GM18867 (cell line): ENCODE results near the gene TUBB3.
"Not testable (repeated sequence)": the region's sequence is repeated elsewhere in the genome, so short reads cannot be mapped to it uniquely, and the experiment has no call there.

Experiments used
- ATAC-seq: cut with Tn5 transposase; IDR thresholded peaks from one replicate; pipeline ENCODE4 v1.9.1; 2021; ENCODE audit warnings: mild to moderate bottlenecking, moderate library complexity; ENCODE audit not compliant: unreplicated experiment

The TUBB3 gene

GRCh38 chr16:89900885-89901284, 22.3 kb upstream of the TUBB3 start:
- ATAC-seq = no peak

GRCh38 chr16:89902980-89903379, 20.2 kb upstream of the TUBB3 start:
- no peak for ATAC-seq

GRCh38 chr16:89903908-89904515, 19.1 kb upstream of the TUBB3 start:
- ATAC-seq = no peak

GRCh38 chr16:89904606-89905510, 18.3 kb upstream of the TUBB3 start:
- ATAC-seq = no peak

- ATAC-seq = no peak
Measured at GRCh38 chr16:89905511-89906139, 17.5 kb upstream of the TUBB3 start.

DNA sequence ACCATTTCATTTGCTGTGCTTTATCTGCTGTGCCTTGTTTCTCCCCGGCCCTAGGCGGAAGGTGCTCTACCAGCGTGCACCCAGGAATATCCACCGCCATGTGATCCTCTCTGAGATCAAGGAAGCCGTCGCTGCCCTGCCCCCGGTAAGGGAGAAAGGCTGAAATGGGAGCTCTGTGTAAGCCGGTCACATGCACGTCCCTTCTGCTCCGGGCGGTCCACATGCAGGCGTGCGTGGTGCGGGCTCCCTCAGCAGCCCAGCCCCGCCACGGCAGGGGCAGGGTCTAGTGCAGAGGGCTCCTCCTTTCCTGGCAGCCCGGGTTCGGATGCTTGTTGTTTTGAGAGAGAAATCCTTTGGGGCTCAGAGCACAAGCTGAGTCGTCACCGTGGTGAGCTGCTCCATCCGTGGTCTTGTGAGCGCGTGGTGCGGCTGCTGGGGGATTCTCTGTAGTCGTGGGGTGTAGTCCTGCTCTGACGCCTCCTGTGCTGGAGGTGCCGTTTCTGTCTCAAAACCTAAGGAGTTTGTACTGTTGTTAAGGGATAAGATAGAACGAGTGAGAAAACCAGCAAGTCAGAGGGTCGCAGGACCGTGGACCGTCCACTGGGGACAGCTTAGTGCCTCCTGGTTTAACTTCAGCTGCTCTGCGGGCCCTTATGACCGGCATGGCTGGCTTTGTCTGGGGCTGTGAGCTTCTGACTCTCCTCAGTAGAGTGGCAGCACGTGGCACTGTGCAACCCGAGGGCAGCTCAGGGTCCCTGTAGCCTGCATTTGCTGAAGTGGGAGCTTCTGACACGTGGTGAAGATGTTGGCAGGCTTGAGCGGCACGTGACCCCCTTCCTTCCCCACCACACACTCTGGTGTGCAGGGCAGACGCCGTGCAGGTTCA, 16.8 kb upstream of the TUBB3 start:
- no peak for ATAC-seq

- no peak for ATAC-seq
Measured at GRCh38 chr16:89907055-89907814, 15.9 kb upstream of the TUBB3 start.

DNA sequence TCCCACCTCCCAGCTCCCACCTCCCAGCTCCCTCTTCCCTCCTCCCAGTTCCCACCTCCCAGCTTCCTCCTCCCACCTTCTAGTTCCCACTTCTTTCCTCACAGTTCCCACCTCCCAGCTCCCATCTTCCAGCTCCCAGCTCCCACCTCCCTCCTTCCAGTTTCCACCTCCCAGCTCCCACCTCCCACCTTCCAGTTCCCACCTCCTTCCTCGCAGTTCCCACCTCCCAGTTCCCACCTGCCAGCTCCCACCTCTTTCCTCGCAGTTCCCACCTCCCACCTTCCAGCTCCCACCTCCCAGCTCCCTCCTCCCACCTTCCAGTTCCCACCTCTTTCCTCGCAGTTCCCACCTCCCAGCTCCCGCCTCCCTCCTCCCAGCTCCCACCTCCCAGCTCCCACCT, 14.9 kb upstream of the TUBB3 start:
- ATAC-seq = no peak

DNA sequence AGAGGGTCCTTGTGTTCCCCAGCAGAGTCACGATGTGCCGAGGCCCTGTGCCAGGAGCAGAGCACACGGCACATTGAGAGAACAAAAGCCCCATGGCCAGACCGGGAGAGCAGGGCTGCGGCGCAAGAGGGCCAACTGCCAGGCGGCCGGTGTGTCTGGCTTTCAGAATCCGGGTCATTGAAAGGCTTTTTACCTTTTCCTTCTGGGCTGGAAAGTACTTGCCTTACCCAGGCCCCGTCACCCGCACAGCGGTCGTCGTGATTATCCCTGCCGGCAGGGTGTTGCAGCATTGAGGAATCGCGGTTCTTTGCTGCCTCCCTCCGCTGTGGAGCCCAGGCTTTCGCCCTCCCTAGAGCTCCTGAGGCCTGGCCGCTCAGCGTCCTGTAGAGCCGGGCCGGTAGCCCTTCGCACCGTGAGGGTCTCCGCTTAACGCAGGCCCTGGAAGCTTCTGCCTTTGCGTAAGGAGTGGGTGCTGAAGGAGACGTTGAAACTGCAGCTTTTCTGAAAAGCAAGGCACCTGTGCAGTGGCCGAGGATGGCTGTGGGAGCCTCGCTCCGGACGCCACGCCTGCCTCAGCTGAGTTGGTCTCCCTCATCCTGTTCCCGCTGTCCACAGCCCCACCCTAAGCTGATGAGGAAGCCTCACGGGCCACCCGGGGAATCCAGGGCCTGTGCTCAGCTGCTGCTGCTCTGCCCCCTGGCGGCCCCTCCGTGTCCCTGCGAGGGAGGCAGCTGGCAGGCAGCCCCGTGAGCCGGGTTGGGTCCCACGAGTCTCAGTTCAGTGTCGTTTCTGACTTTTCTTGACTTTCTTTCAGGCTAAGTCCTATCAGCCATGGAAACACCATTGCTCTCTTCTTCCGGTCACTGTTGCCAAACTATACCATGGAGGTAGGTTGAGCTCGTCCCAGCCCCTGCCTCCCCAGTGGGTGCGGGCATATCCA, 13.1 kb upstream of the TUBB3 start:
- no peak for ATAC-seq

GRCh38 chr16:89910717-89911354, 12.3 kb upstream of the TUBB3 start:
- ATAC-seq = no peak

DNA sequence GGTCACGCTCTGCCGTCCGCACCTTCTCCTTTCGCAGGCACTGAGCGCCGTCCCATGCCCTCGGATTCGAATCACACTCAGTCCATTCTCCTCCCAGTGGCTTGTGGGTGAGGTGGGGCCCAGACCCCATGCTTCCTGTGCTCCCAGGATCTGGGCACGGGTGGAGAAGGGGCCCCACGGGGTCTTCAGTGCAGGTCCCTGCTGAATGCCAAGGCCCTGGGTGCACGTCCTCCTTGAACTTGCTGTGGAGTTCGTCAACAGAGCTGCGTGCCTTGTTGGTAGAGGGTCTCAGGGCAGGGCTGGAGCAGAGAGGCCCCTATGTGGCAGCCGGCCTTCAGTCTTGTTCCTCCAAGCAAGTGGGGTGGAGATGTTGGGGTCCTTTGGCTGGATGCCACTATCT, 11.8 kb upstream of the TUBB3 start:
- ATAC-seq = no peak

DNA sequence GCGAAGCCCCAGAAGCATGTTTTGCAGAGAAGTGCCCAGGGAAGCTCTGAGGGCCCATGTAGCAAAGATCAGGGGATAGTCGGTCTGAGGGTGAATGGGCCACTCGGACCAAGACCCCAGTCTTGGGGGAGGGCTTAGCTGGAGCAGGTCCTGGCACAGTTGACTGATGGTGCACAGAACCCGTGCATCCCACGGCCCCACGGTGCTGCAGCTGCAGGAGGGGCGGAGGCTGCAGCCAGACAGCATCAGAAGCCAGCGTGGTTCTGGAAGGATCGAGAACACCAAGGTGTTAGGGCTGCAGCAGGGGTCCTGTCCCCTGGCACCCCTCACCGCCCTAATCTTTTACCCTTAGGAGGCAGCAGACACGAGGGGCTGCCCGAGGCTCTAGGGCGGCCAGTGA, 11.0 kb upstream of the TUBB3 start:
- no peak for ATAC-seq

DNA sequence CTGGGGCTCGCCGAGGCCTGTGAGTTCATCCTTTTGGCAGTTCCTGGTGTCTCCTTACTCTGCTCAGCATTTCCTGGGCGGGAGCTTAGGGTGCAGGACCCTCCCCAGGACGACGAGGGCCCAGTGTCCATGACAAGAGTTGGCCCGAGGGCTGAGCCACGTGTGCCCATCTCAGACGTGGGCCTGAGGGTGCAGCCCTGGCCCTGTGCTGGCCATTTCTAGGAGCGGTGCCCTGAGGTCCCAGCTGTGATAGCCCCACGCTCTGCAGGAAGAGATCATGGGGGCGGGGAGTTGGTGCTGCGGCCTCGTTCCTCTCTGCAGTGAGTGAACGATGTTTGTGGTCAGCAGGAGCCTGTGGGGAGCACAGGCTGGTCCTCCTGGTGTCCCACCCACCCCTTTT, 10.5 kb upstream of the TUBB3 start:
- ATAC-seq = no peak

DNA sequence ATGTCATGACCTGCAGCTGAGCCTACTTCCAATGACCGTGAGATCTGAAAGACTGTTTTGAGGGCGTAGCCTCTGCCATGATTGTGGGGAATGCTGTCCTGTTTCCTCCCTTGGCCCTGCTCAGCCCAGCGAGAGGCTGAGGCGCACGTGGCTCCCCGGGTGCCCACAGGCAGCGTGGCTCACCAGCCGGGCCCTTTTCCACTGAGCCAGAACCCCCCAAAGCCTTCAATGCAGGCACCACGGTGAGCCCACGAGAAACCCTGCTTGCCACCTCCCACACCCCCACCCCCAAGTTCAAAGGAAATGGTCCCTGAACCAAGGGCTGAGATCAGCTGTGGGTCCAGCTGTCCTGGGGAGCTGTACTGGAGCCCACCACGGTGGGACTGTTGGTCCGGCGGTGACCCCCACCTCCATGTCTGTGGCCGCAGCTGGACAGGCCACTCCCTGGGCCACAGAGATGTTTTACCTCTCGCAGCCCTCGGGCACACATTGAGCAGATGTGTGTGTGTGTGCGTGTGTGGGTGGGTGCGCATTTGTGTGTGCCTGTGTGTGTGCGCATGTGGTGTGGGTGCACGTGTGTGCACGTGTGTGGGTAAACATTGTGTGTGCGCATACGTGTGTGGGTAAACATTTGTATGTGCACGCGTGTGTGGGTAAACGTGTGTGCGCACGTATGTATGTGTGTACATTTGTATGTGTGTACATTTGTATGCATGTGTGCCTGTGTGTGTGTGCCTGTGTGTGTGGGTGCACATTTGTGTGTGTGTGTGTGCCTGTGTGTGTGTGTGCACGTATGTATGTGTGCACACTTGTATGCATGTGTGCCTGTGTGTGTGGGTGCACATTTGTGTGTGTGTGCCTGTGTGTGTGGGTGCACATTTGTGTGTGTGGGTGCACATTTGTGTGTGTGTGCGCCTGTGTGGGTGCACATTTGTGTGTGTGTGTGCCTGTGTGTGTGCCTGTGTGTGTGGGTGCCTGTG, 9.4 kb upstream of the TUBB3 start:
- no peak for ATAC-seq

- ATAC-seq = not testable (repeated sequence)
Measured at GRCh38 chr16:89914642-89915285, 8.4 kb upstream of the TUBB3 start.

DNA sequence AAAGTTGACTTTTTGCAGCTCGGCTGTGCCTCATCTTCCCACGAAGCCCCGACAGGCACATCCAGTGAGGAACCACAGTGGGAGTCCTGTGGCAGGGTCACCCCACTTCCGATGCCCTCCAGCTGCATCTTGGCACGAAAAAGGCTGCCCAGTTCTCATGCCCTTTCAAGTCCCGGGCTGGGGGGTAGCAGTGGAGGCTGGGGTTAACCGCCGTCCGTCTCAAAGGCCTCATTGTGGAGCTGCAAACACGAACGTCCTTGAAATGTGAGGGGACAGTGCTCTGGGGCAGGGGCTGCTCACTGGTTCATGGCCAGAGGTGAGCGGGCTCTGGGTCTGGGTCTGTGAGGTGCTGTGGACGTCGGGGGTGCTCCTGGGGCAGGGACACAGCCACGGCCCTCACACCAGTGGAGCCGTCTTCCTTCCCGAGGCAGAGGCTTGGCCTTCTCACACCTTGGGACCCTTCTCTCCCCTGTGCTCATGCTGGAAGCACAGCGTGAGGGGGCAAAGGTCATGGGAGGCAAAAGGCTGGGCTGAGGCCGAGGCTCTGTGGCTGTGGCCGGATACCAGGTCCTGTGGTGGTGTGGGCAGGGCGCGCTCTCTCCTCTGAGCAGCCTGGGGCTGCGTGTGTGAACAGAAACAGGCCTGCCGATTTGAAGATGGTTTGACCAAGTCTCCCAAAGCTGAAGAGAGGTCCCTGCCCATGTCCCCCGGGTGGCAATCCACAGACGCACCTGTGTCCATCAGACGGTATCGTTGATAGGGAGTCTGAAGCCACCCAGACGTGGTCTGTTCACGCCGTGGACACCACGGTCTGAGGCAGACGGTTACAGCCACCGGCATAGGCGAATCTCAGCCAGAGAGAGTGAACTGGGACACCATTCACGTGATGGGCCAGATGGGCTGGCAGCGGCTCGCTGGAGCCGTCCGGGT, 7.6 kb upstream of the TUBB3 start:
- ATAC-seq = no peak
